Endothelial cell (in vitro differentiated cells): Measurements from ENCODE around the gene SPAG8. TPM values are rescaled to one million over a fixed set of nuclear protein-coding genes. Genes with fewer than 3 reads are reported as not detected.

Experiments used
- DNase-seq: peaks from one replicate; pipeline ENCODE4 v3.0.0; 2021; ENCODE audit warnings: low spot score
- H3K27ac Mint-ChIP-seq: one replicate; pipeline ENCODE4 v1.8.0; 2021; ENCODE audit warnings: mixed read lengths, inconsistent platforms; ENCODE audit not compliant: unreplicated experiment
- H3K27me3 Mint-ChIP-seq: one replicate; pipeline ENCODE4 v1.8.0; 2021; ENCODE audit warnings: mild to moderate bottlenecking, moderate library complexity, mixed read lengths, inconsistent platforms; ENCODE audit not compliant: unreplicated experiment
- H3K36me3 Mint-ChIP-seq: one replicate; pipeline ENCODE4 v1.8.0; 2021; ENCODE audit warnings: mild to moderate bottlenecking, low read depth, mixed read lengths, inconsistent platforms; ENCODE audit not compliant: unreplicated experiment
- H3K4me1 Mint-ChIP-seq: one replicate; pipeline ENCODE4 v1.8.0; 2021; ENCODE audit warnings: mild to moderate bottlenecking, mixed read lengths, inconsistent platforms; ENCODE audit not compliant: unreplicated experiment
- H3K4me3 Mint-ChIP-seq: one replicate; pipeline ENCODE4 v1.8.0; 2021; ENCODE audit warnings: mild to moderate bottlenecking, mixed read lengths, inconsistent platforms; ENCODE audit not compliant: unreplicated experiment
- H3K9me3 Mint-ChIP-seq: one replicate; pipeline ENCODE4 v1.8.0; 2021; ENCODE audit warnings: mixed read lengths, inconsistent platforms; ENCODE audit not compliant: unreplicated experiment
- total RNA-seq: library from RNA; stranded (reverse); fragmentation: NEBNext Ultra II Directional; extraction: Animal tissue kit (Norgen Biotek cat#: 25700); gene quantifications from one replicate; pipeline ENCODE4 v1.2.1, GENCODE V29; 2021; ENCODE audit not compliant: unreplicated experiment
- TF ChIP-seq, protein P1 (sequence below): fragments of 200-600 bp; sonication (generic); IDR thresholded peaks from one replicate; pipeline ENCODE4 v1.5.0; 2021; ENCODE audit warnings: antibody characterized with exemption; ENCODE audit not compliant: unreplicated experiment

SPAG8 gene
- total RNA-seq, 1 donor from 2014 or later, result 0.59 TPM

GRCh38 chr9:35811381-35812024 is 559 bp downstream of the SPAG8 start:
- TF ChIP-seq, protein P1, sequence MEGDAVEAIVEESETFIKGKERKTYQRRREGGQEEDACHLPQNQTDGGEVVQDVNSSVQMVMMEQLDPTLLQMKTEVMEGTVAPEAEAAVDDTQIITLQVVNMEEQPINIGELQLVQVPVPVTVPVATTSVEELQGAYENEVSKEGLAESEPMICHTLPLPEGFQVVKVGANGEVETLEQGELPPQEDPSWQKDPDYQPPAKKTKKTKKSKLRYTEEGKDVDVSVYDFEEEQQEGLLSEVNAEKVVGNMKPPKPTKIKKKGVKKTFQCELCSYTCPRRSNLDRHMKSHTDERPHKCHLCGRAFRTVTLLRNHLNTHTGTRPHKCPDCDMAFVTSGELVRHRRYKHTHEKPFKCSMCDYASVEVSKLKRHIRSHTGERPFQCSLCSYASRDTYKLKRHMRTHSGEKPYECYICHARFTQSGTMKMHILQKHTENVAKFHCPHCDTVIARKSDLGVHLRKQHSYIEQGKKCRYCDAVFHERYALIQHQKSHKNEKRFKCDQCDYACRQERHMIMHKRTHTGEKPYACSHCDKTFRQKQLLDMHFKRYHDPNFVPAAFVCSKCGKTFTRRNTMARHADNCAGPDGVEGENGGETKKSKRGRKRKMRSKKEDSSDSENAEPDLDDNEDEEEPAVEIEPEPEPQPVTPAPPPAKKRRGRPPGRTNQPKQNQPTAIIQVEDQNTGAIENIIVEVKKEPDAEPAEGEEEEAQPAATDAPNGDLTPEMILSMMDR, result no peak
- Mint-ChIP-seq H3K4me1 (peaks cover 30% of the 10 kb centered on the region), H3K4me3 (peak overlapping the region; percentile 43), H3K27ac (peak overlapping the region; percentile 84), H3K9me3 (no peaks in the 10 kb centered on the region), H3K27me3 (peaks cover 15% of the 10 kb centered on the region), H3K36me3 (peaks cover 9% of the 10 kb centered on the region)
- DNase-seq, result no peak

DNA sequence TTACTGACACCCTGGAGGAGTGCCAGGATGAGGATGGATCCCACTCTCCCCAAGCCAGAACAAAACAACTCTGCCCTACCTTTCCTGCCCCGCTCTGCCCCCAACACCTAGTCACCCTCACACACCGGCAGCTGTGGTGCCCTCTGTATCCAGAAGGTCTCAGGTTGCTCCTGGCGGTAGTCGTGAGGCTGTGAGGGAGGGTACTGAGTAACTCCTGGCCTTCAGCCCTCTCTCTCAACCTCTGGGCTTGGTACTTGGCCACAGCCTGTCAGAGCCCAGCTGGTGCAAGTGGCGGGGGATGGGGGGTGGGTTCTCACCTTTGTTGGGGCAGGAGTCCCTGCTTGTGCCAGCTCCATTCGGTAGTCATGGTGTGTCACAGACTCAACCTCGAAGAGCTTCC is 1.9 kb downstream of the SPAG8 start:
- TF ChIP-seq, protein P1, result no peak
- H3K9me3 Mint-ChIP-seq, result no peaks in the 10 kb centered on the region
- no peak for DNase-seq
- H3K27me3 Mint-ChIP-seq, result peaks cover 12% of the 10 kb centered on the region
- H3K4me1 Mint-ChIP-seq, result peaks cover 27% of the 10 kb centered on the region
- no peak overlapping the region for H3K4me3 Mint-ChIP-seq
- no peak overlapping the region for H3K27ac Mint-ChIP-seq
- peaks cover 19% of the 10 kb centered on the region for H3K36me3 Mint-ChIP-seq

DNA sequence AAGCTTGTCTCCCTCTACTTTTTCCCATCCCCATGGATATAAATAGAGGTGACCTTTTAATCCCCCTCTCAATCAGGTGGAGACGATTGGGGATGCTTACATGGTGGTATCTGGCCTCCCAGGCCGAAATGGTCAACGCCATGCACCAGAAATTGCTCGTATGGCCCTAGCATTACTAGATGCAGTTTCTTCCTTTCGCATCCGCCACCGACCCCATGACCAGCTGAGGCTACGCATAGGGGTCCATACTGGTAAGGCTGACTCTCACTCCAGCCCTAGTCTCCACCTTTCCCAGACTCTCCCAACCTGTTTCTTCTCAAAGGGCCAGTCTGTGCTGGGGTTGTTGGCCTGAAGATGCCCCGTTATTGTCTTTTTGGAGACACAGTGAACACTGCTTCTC is 3.6 kb downstream of the SPAG8 start:
- H3K9me3 Mint-ChIP-seq, result no peaks in the 10 kb centered on the region
- H3K4me1 Mint-ChIP-seq, result peaks cover 17% of the 10 kb centered on the region
- peaks cover 7% of the 10 kb centered on the region for H3K27me3 Mint-ChIP-seq
- H3K36me3 Mint-ChIP-seq, result peaks cover 22% of the 10 kb centered on the region
- TF ChIP-seq, protein P1, result no peak
- peak overlapping the region; percentile 19 for H3K4me3 Mint-ChIP-seq
- no peak overlapping the region for H3K27ac Mint-ChIP-seq
- DNase-seq, result no peak

DNA sequence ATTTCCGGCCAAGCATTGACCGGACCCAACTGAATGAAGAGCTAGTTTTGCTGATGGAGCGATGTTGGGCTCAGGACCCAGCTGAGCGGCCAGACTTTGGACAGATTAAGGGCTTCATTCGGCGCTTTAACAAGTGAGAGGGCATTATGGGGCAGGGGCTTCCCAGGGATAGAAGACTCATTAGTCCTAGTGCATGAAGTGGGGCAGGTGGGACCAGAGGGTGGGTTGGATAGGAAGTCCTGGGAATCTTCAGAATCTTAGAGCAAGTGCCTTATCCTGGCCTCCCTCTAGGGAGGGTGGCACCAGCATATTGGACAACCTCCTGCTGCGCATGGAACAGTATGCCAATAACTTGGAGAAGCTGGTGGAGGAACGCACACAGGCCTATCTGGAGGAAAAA is 6.0 kb downstream of the SPAG8 start:
- peak overlapping the region; percentile 57 for H3K27ac Mint-ChIP-seq

More for the DNA sequence above, 6.0 kb downstream of the SPAG8 start:
- Mint-ChIP-seq H3K4me1 (peaks cover 3% of the 10 kb centered on the region), H3K4me3 (no peak overlapping the region), H3K36me3 (peaks cover 36% of the 10 kb centered on the region), H3K27me3 (peaks cover 6% of the 10 kb centered on the region), H3K9me3 (no peaks in the 10 kb centered on the region)
- TF ChIP-seq, protein P1, result no peak
- DNase-seq, result no peak
